Neural progenitor cell (in vitro differentiated cells): ENCODE results near the gene PLA2G2F. TPM values are rescaled to one million over a fixed set of nuclear protein-coding genes. Genes with fewer than 3 reads are reported as not detected.

ENCODE experiments used
- DNase-seq: peaks from one replicate; pipeline ENCODE4 v3.0.0-alpha.2; 2016; ENCODE audit warnings: low spot score
- H2AFZ ChIP-seq: fragments of 200-600 bp; sonication (generic); replicated peaks from 2 replicates; pipeline ENCODE4 v1.6.1; 2016; ENCODE audit warnings: antibody characterized with exemption
- H3F3A ChIP-seq: fragments of 200-600 bp; sonication (generic); 2 replicates; pipeline ENCODE4 v1.6.1; 2016; ENCODE audit warnings: antibody characterized with exemption, low read depth
- H3K27ac ChIP-seq: fragments of 200-600 bp; sonication (generic); 2 replicates; pipeline ENCODE4 v1.5.1; 2016; ENCODE audit warnings: mild to moderate bottlenecking
- H3K27me3 ChIP-seq: fragments of 200-600 bp; sonication (generic); 2 replicates; pipeline ENCODE4 v1.6.1; 2016; ENCODE audit warnings: mild to moderate bottlenecking, moderate library complexity
- H3K36me3 ChIP-seq: fragments of 200-600 bp; sonication (generic); 2 replicates; pipeline ENCODE4 v1.5.1; 2016
- H3K4me1 ChIP-seq: fragments of 200-600 bp; sonication (generic); 2 replicates; pipeline ENCODE4 v1.6.1; 2016; ENCODE audit warnings: mixed run types
- H3K4me2 ChIP-seq: fragments of 200-600 bp; sonication (generic); 2 replicates; pipeline ENCODE4 v1.6.1; 2016
- H3K4me3 ChIP-seq: fragments of 200-600 bp; sonication (generic); 2 replicates; pipeline ENCODE4 v1.5.1; 2016
- H3K79me2 ChIP-seq: fragments of 200-600 bp; sonication (generic); 2 replicates; pipeline ENCODE4 v1.6.1; 2016; ENCODE audit warnings: low read depth
- H3K9ac ChIP-seq: fragments of 200-600 bp; sonication (generic); 2 replicates; pipeline ENCODE4 v1.6.1; 2016
- H3K9me3 ChIP-seq: fragments of 200-600 bp; sonication (generic); 2 replicates; pipeline ENCODE4 v1.5.1; 2016; ENCODE audit warnings: low read depth
- H4K20me1 ChIP-seq: fragments of 200-600 bp; sonication (generic); 2 replicates; pipeline ENCODE4 v1.6.1; 2016; ENCODE audit warnings: low read depth
- H3K27ac Mint-ChIP-seq: 3 replicates; pipeline ENCODE4 v1.8.0; 2021; ENCODE audit warnings: mixed read lengths
- H3K27me3 Mint-ChIP-seq: 2 replicates; pipeline ENCODE4 v1.8.0; 2022; ENCODE audit warnings: low read depth, mild to moderate bottlenecking, inconsistent platforms, moderate library complexity, mixed read lengths; ENCODE audit not compliant: insufficient read depth
- H3K36me3 Mint-ChIP-seq: 3 replicates; pipeline ENCODE4 v1.8.0; 2021; ENCODE audit warnings: mixed read lengths
- H3K4me1 Mint-ChIP-seq: 3 replicates; pipeline ENCODE4 v1.8.0; 2021; ENCODE audit warnings: mixed read lengths
- H3K4me3 Mint-ChIP-seq: 3 replicates; pipeline ENCODE4 v1.8.0; 2021; ENCODE audit warnings: mild to moderate bottlenecking, moderate library complexity, mixed read lengths
- H3K9me3 Mint-ChIP-seq: 3 replicates; pipeline ENCODE4 v1.8.0; 2020; ENCODE audit warnings: mixed read lengths
- CTCF ChIP-seq: fragments of 200-600 bp; sonication (generic); IDR thresholded peaks from 2 replicates; pipeline ENCODE4 v1.5.1; 2017; ENCODE audit warnings: antibody characterized with exemption, mild to moderate bottlenecking
- EZH2 ChIP-seq: fragments of 200-600 bp; sonication (generic); IDR thresholded peaks from 2 replicates; pipeline ENCODE4 v1.6.1; 2017; ENCODE audit warnings: antibody characterized with exemption, mild to moderate bottlenecking, moderate library complexity
- EZH2phosphoT487 ChIP-seq: fragments of 200-600 bp; sonication (generic); IDR thresholded peaks from 2 replicates; pipeline ENCODE4 v1.6.1; 2017; ENCODE audit warnings: antibody characterized with exemption
- total RNA-seq: library from RNA; depleted of rRNA; stranded (reverse); fragments of >200 nt; gene quantifications from 2 replicates; pipeline ENCODE4 v1.2.3, GENCODE V29; 2015; ENCODE audit warnings: low replicate concordance

The PLA2G2F gene
- total RNA-seq = not detected in 2 replicates

- Histone ChIP-seq H3K36me3 (no peaks in the 10 kb centered on the region), H3K4me2 (no peak within 1 kb of the TSS), H3K4me1 (no peaks in the 10 kb centered on the region), H3K79me2 (no peaks in the 10 kb centered on the region), H3K4me3 (no peak within 1 kb of the TSS), H3K9me3 (no peaks in the 10 kb centered on the region), H4K20me1 (no peaks in the 10 kb centered on the region), H3K27me3 (no peaks in the 10 kb centered on the region), H2AFZ (no peak within 1 kb of the TSS), H3K9ac (no peak within 1 kb of the TSS), H3K27ac (no peak within 1 kb of the TSS), H3F3A (no peaks in the 10 kb centered on the region)
- no peak within 1 kb of the TSS for H3K4me3 Mint-ChIP-seq
- TF ChIP-seq EZH2phosphoT487 (no peak), CTCF (no peak), EZH2 (no peak)
- peak within 1 kb of the TSS; percentile 53 for H3K27ac Mint-ChIP-seq
- H3K27me3 Mint-ChIP-seq = peaks cover 5% of the 10 kb centered on the region
- H3K36me3 Mint-ChIP-seq = no peaks in the 10 kb centered on the region
- no peaks in the 10 kb centered on the region for H3K9me3 Mint-ChIP-seq
- DNase-seq = no peak
- no peaks in the 10 kb centered on the region for H3K4me1 Mint-ChIP-seq
Measured at GRCh38 chr1:20138961-20139550, at the start of gene PLA2G2F. TSS of gene PLA2G2F (plus strand) at chr1:20139323. CDS start at chr1:20139428, 105 bp downstream.

- Histone ChIP-seq H2AFZ (no peak overlapping the region), H3K36me3 (no peaks in the 10 kb centered on the region), H3K9me3 (no peaks in the 10 kb centered on the region), H3F3A (no peaks in the 10 kb centered on the region), H3K79me2 (no peaks in the 10 kb centered on the region), H3K27ac (no peak overlapping the region), H4K20me1 (no peaks in the 10 kb centered on the region), H3K9ac (no peak overlapping the region), H3K4me3 (no peak overlapping the region), H3K27me3 (no peaks in the 10 kb centered on the region), H3K4me1 (no peaks in the 10 kb centered on the region), H3K4me2 (no peak overlapping the region)
- Mint-ChIP-seq H3K9me3 (peaks cover 4% of the 10 kb centered on the region), H3K36me3 (no peaks in the 10 kb centered on the region), H3K4me1 (no peaks in the 10 kb centered on the region), H3K4me3 (no peak overlapping the region), H3K27ac (no peak overlapping the region), H3K27me3 (peaks cover 5% of the 10 kb centered on the region)
- TF ChIP-seq EZH2 = no peak
- DNase-seq = no peak
Measured at GRCh38 chr1:20089328-20090077, 49.6 kb upstream of the PLA2G2F start.

GRCh38 chr1:20090119-20090518 lies 49.0 kb upstream of the PLA2G2F start:
- Histone ChIP-seq H3K79me2 (no peaks in the 10 kb centered on the region), H3K4me1 (no peaks in the 10 kb centered on the region), H3K27me3 (no peaks in the 10 kb centered on the region), H2AFZ (no peak overlapping the region), H3K27ac (no peak overlapping the region), H3F3A (no peaks in the 10 kb centered on the region), H3K36me3 (no peaks in the 10 kb centered on the region), H3K4me2 (no peak overlapping the region), H3K9ac (no peak overlapping the region), H4K20me1 (no peaks in the 10 kb centered on the region), H3K9me3 (no peaks in the 10 kb centered on the region), H3K4me3 (no peak overlapping the region)
- no peak for DNase-seq
- no peaks in the 10 kb centered on the region for H3K4me1 Mint-ChIP-seq
- TF ChIP-seq CTCF = no peak
- no peak for TF ChIP-seq EZH2
- no peak for TF ChIP-seq EZH2phosphoT487
- H3K27ac Mint-ChIP-seq = no peak overlapping the region
- peaks cover 4% of the 10 kb centered on the region for H3K9me3 Mint-ChIP-seq
- H3K27me3 Mint-ChIP-seq = peaks cover 5% of the 10 kb centered on the region
- H3K4me3 Mint-ChIP-seq = no peak overlapping the region
- H3K36me3 Mint-ChIP-seq = no peaks in the 10 kb centered on the region

GRCh38 chr1:20090641-20091040 lies 48.5 kb upstream of the PLA2G2F start:
- TF ChIP-seq CTCF (no peak), EZH2phosphoT487 (no peak), EZH2 (no peak)
- Histone ChIP-seq H3K9me3 (no peaks in the 10 kb centered on the region), H3K36me3 (no peaks in the 10 kb centered on the region), H2AFZ (no peak overlapping the region), H3K4me1 (no peaks in the 10 kb centered on the region), H3K79me2 (no peaks in the 10 kb centered on the region), H3K4me2 (no peak overlapping the region), H4K20me1 (no peaks in the 10 kb centered on the region), H3K4me3 (no peak overlapping the region), H3K27me3 (no peaks in the 10 kb centered on the region), H3K27ac (no peak overlapping the region), H3K9ac (no peak overlapping the region), H3F3A (no peaks in the 10 kb centered on the region)
- Mint-ChIP-seq H3K4me1 (no peaks in the 10 kb centered on the region), H3K4me3 (no peak overlapping the region), H3K27ac (no peak overlapping the region), H3K36me3 (no peaks in the 10 kb centered on the region), H3K27me3 (peaks cover 5% of the 10 kb centered on the region), H3K9me3 (peaks cover 4% of the 10 kb centered on the region)
- DNase-seq = no peak
